ENCODE results near the gene GAS2.

GAS2 gene

GRCh38 chr11:22685111-22685510 is 18.7 kb downstream of the GAS2 start:
- no peak for TF ChIP-seq ZFX (IDR thresholded peaks at IDR 0.05; ENCODE audit: borderline replicate concordance)
- TF ChIP-seq, protein P1, sequence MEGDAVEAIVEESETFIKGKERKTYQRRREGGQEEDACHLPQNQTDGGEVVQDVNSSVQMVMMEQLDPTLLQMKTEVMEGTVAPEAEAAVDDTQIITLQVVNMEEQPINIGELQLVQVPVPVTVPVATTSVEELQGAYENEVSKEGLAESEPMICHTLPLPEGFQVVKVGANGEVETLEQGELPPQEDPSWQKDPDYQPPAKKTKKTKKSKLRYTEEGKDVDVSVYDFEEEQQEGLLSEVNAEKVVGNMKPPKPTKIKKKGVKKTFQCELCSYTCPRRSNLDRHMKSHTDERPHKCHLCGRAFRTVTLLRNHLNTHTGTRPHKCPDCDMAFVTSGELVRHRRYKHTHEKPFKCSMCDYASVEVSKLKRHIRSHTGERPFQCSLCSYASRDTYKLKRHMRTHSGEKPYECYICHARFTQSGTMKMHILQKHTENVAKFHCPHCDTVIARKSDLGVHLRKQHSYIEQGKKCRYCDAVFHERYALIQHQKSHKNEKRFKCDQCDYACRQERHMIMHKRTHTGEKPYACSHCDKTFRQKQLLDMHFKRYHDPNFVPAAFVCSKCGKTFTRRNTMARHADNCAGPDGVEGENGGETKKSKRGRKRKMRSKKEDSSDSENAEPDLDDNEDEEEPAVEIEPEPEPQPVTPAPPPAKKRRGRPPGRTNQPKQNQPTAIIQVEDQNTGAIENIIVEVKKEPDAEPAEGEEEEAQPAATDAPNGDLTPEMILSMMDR (IDR thresholded peaks at IDR 0.05) = no peak
- H3K27ac ChIP-seq = peak overlapping the region; percentile 67

DNA sequence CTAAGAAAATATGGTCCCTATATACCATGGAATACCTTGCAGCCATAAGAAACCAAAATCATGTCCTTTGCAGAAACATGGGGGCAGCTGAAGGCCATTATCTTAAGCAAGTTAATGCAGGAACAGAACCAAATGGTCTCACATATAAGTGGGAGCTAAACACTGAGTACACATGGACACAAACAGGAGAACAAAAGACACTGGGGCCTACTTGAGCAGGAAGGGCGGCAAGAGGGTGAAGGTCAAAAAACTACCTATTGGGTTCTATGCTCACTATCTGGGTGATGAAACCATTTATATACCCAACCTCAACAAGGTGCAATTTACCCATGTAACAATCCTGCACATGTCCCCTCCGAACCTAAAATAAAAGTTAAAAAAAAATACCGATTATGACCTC is 22.5 kb downstream of the GAS2 start:
- no peak overlapping the region for H3K27ac ChIP-seq
- no peak for TF ChIP-seq ZFX (IDR thresholded peaks at IDR 0.05; ENCODE audit: borderline replicate concordance)
- TF ChIP-seq, protein P1 (IDR thresholded peaks at IDR 0.05) = no peak

DNA sequence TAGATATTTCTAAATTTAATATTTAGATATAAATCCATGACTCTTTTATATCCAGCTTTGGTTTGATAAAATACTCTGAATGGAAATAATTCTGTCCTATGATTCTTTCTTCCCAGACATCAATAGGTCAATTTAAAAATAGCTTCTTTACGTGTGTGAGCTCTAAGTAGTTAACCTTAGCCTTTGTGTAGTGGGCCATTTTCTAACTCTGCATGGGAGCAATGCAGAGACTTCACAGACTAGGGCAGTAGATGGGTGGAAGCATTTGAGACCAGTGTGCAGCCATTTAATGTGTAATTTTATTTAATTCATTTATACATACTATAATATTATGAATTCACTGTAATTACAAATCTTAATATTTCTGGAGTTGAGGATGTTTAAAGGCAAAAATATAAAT is 23.8 kb downstream of the GAS2 start:
- TF ChIP-seq ZFX (IDR thresholded peaks at IDR 0.05; ENCODE audit: borderline replicate concordance) = no peak
- TF ChIP-seq, protein P1 (IDR thresholded peaks at IDR 0.05) = no peak
- no peak overlapping the region for H3K27ac ChIP-seq

DNA sequence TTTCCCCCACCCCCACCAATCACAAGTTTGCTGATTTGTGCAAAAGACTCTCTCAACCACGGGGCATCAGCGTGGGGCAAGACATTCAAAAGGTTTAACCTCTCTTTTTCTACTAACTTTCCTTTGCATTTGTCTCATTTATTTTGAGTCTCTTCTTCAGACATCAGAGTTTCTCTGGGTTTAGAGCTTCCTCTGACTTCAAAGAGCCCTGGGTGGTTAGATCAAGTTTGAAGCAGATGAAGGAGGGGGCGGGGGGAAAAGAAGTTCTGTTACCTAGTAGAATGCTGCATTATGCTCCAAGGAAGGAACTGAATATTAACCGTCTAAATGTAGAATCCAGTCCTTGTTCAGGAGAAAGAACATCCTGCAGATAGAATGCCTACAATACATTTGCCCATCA is 24.5 kb downstream of the GAS2 start:
- TF ChIP-seq, protein P1 (IDR thresholded peaks at IDR 0.05) = no peak
- TF ChIP-seq ZFX (IDR thresholded peaks at IDR 0.05; ENCODE audit: borderline replicate concordance) = no peak
- H3K27ac ChIP-seq = no peak overlapping the region

GRCh38 chr11:22699388-22699787 is 33.0 kb downstream of the GAS2 start:
- no peak overlapping the region for H3K27ac ChIP-seq
- TF ChIP-seq, protein P1 (IDR thresholded peaks at IDR 0.05) = no peak
- no peak for TF ChIP-seq ZFX (IDR thresholded peaks at IDR 0.05; ENCODE audit: borderline replicate concordance)

DNA sequence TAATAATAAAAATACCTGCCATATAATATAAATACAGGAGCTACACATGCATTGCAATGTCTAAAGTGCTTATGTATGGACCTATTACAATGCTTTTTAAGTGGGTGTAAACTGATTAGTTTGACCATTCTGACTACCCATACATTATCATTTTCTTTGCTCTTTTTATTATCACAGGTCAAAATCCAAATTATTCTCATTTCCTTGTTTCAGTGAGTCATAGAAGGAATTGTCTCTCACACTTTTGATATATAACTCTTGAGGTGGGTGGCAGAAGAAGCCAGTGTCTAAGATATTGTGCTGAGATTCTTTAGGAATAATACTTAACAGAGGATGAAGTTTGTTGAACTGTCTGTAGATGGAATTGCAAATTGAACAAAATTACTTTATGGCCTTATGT is 35.6 kb downstream of the GAS2 start:
- no peak for TF ChIP-seq ZFX (IDR thresholded peaks at IDR 0.05; ENCODE audit: borderline replicate concordance)
- TF ChIP-seq, protein P1 (IDR thresholded peaks at IDR 0.05) = no peak
- H3K27ac ChIP-seq = peak overlapping the region; percentile 65; the same call in 1 of the 2 replicates

GRCh38 chr11:22703040-22703439 is 36.6 kb downstream of the GAS2 start:
- TF ChIP-seq, protein P1 (IDR thresholded peaks at IDR 0.05) = no peak
- no peak for TF ChIP-seq ZFX (IDR thresholded peaks at IDR 0.05; ENCODE audit: borderline replicate concordance)
- H3K27ac ChIP-seq = peak overlapping the region; percentile 65
